BLaER1 (cell line): Measurements from ENCODE around the gene PDIK1L.
"Not testable (repeated sequence)": the region's sequence is repeated elsewhere in the genome, so short reads cannot be mapped to it uniquely, and the experiment has no call there.

Experiments used
- H3K27ac ChIP-seq: shearing (Covaris generic); formaldehyde crosslinking; 2 replicates; pipeline ENCODE4 v1.8.1; 2022
- H3K27me3 ChIP-seq: shearing (Covaris generic); formaldehyde crosslinking; 2 replicates; pipeline ENCODE4 v1.8.1; 2022
- H3K36me3 ChIP-seq: shearing (Covaris generic); formaldehyde crosslinking; 2 replicates; pipeline ENCODE4 v1.8.1; 2022
- H3K4me1 ChIP-seq: shearing (Covaris generic); formaldehyde crosslinking; 2 replicates; pipeline ENCODE4 v1.8.1; 2022
- H3K4me2 ChIP-seq: shearing (Covaris generic); formaldehyde crosslinking; 2 replicates; pipeline ENCODE4 v1.8.1; 2022
- H3K4me3 ChIP-seq: shearing (Covaris generic); formaldehyde crosslinking; 2 replicates; pipeline ENCODE4 v1.8.1; 2022
- H3K9ac ChIP-seq: shearing (Covaris generic); formaldehyde crosslinking; 2 replicates; pipeline ENCODE4 v1.8.1; 2022
- H3K9me3 ChIP-seq: shearing (Covaris generic); formaldehyde crosslinking; 2 replicates; pipeline ENCODE4 v1.8.1; 2022
- H4K20me1 ChIP-seq: shearing (Covaris generic); formaldehyde crosslinking; 2 replicates; pipeline ENCODE4 v1.8.1; 2022
- Cebpa-rat ChIP-seq: shearing (Covaris generic); IDR thresholded peaks from 2 replicates; pipeline ENCODE4 v1.8.1; 2022

Gene PDIK1L

GRCh38 chr1:26102119-26102518 lies 9.5 kb upstream of the PDIK1L start:
- Histone ChIP-seq H3K4me2 (peak overlapping the region; percentile 52; the same call in 1 of the 2 replicates), H3K9ac (no peak overlapping the region), H4K20me1 (no peaks in the 10 kb centered on the region), H3K4me3 (no peak overlapping the region), H3K27ac (no peak overlapping the region), H3K9me3 (no peaks in the 10 kb centered on the region), H3K27me3 (no peaks in the 10 kb centered on the region), H3K36me3 (no peaks in the 10 kb centered on the region), H3K4me1 (peaks cover 36% of the 10 kb centered on the region)
- no peak for TF ChIP-seq Cebpa-rat

- Histone ChIP-seq H4K20me1 (no peaks in the 10 kb centered on the region), H3K36me3 (no peaks in the 10 kb centered on the region), H3K9ac (no peak overlapping the region; the same call in 1 of the 2 replicates), H3K27me3 (no peaks in the 10 kb centered on the region), H3K4me2 (peak overlapping the region; percentile 52), H3K27ac (no peak overlapping the region), H3K9me3 (no peaks in the 10 kb centered on the region), H3K4me1 (peaks cover 36% of the 10 kb centered on the region), H3K4me3 (no peak overlapping the region)
- TF ChIP-seq Cebpa-rat = no peak
Measured at GRCh38 chr1:26102526-26102925, 9.1 kb upstream of the PDIK1L start.

- not testable (repeated sequence) for H3K9ac ChIP-seq, H3K9me3 ChIP-seq, H3K27me3 ChIP-seq, H4K20me1 ChIP-seq, H3K36me3 ChIP-seq, H3K4me3 ChIP-seq, H3K4me2 ChIP-seq, H3K27ac ChIP-seq
- peaks cover 39% of the 10 kb centered on the region for H3K4me1 ChIP-seq
Measured at GRCh38 chr1:26105226-26105548, 6.4 kb upstream of the PDIK1L start.

- no peaks in the 10 kb centered on the region for H4K20me1 ChIP-seq
- no peaks in the 10 kb centered on the region for H3K27me3 ChIP-seq
- no peak overlapping the region for H3K9ac ChIP-seq
- H3K9me3 ChIP-seq = no peaks in the 10 kb centered on the region
- no peak for TF ChIP-seq Cebpa-rat
- peak overlapping the region; percentile 92; the same call in 1 of the 2 replicates for H3K4me2 ChIP-seq
- H3K4me1 ChIP-seq = peaks cover 31% of the 10 kb centered on the region
- H3K36me3 ChIP-seq = peaks cover 9% of the 10 kb centered on the region
- no peak overlapping the region for H3K4me3 ChIP-seq
- H3K27ac ChIP-seq = no peak overlapping the region
Measured at GRCh38 chr1:26109229-26110164, 2.1 kb upstream of the PDIK1L start.

GRCh38 chr1:26110731-26111529 lies 694 bp upstream of the PDIK1L start:
- peaks cover 22% of the 10 kb centered on the region for H3K4me1 ChIP-seq
- peaks cover 23% of the 10 kb centered on the region for H3K36me3 ChIP-seq
- no peak for TF ChIP-seq Cebpa-rat
- H3K27me3 ChIP-seq = no peaks in the 10 kb centered on the region
- peak overlapping the region; percentile 90 for H3K4me3 ChIP-seq
- no peaks in the 10 kb centered on the region for H3K9me3 ChIP-seq
- peak overlapping the region; percentile 92 for H3K4me2 ChIP-seq
- H3K27ac ChIP-seq = peak overlapping the region; percentile 97
- peak overlapping the region; percentile 97 for H3K9ac ChIP-seq
- H4K20me1 ChIP-seq = no peaks in the 10 kb centered on the region

GRCh38 chr1:26112407-26112775 lies 767 bp downstream of the PDIK1L start:
- no peaks in the 10 kb centered on the region for H3K9me3 ChIP-seq
- H3K27ac ChIP-seq = peak overlapping the region; percentile 97
- peak overlapping the region; percentile 97 for H3K9ac ChIP-seq
- H3K27me3 ChIP-seq = no peaks in the 10 kb centered on the region
- H3K4me3 ChIP-seq = peak overlapping the region; percentile 90
- peaks cover 22% of the 10 kb centered on the region for H3K4me1 ChIP-seq
- peaks cover 38% of the 10 kb centered on the region for H3K36me3 ChIP-seq
- TF ChIP-seq Cebpa-rat = no peak
- peak overlapping the region; percentile 86 for H3K4me2 ChIP-seq
- H4K20me1 ChIP-seq = no peaks in the 10 kb centered on the region

- no peak for TF ChIP-seq Cebpa-rat
- no peaks in the 10 kb centered on the region for H4K20me1 ChIP-seq
- peaks cover 58% of the 10 kb centered on the region for H3K36me3 ChIP-seq
- H3K4me1 ChIP-seq = peaks cover 28% of the 10 kb centered on the region
- H3K4me2 ChIP-seq = no peak overlapping the region
- no peak overlapping the region for H3K4me3 ChIP-seq
- no peak overlapping the region for H3K27ac ChIP-seq
- no peak overlapping the region for H3K9ac ChIP-seq
- no peaks in the 10 kb centered on the region for H3K9me3 ChIP-seq
- H3K27me3 ChIP-seq = no peaks in the 10 kb centered on the region
Measured at GRCh38 chr1:26114165-26114927, 2.7 kb downstream of the PDIK1L start.

- TF ChIP-seq Cebpa-rat = no peak
- H3K27ac ChIP-seq = peak overlapping the region; percentile 63; the same call in 1 of the 2 replicates
Measured at GRCh38 chr1:26119892-26120608, 8.4 kb downstream of the PDIK1L start.

More at GRCh38 chr1:26119892-26120608, 8.4 kb downstream of the PDIK1L start:
- Histone ChIP-seq H3K4me3 (no peak overlapping the region), H3K9ac (peak overlapping the region; percentile 21), H3K4me2 (peak overlapping the region; percentile 48), H3K4me1 (peaks cover 42% of the 10 kb centered on the region), H3K9me3 (no peaks in the 10 kb centered on the region), H3K36me3 (peaks cover 52% of the 10 kb centered on the region), H4K20me1 (no peaks in the 10 kb centered on the region), H3K27me3 (no peaks in the 10 kb centered on the region)
